ENCODE data around the gene RIMBP2. TPM values are rescaled to one million over a fixed set of nuclear protein-coding genes. Genes with fewer than 3 reads are reported as not detected.

RIMBP2 gene
- polyA plus RNA-seq, 1 donor (not counting 4 experiments of a cell fraction or from before 2014, with no cell fraction given), result 0.16 TPM

DNA sequence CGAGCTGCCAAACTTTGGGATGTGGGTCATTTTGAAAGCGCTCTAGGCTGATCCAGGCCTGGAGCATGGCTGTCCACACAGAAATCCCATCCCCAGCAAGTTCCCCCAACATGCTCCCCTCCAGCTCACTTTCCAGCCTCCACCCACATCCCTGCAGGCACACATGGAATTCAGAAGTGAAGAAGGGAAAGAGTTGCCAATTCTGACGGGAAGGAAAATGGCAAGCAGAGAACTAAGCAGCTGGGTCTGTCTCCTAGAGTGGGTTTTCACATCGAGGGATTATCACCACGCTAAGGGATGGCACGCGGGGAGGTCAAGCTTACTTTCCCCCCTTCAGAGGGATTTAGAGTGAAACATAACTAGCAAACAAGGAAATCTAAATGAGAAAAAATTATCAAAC is 142.3 kb downstream of the RIMBP2 start:
- DNase-seq (ENCODE audit: low read depth, low spot score) (no peak), FAIRE-seq (no peak)
- H3K36me3 ChIP-seq (ENCODE audit: control insufficient read depth in 2 of 2, extremely low read depth in 1 of 2, insufficient read depth in 2 of 2, low read length in 2 of 2), result no peaks in the 10 kb centered on the region
- H3K9me3 ChIP-seq (ENCODE audit: control insufficient read depth, low read depth, low read length), result peaks cover 8% of the 10 kb centered on the region
- no peak overlapping the region for H3K4me2 ChIP-seq (ENCODE audit: control insufficient read depth, extremely low read depth, insufficient read depth, low read depth, low read length)
- no peaks in the 10 kb centered on the region for H3K4me1 ChIP-seq (ENCODE audit: control insufficient read depth, extremely low read depth, insufficient read depth, low read length)
- no peak overlapping the region for H3K4me3 ChIP-seq (ENCODE audit: control insufficient read depth in 2 of 3, extremely low read depth in 1 of 3, insufficient read depth in 2 of 3, low read depth in 1 of 3, low read length in 3 of 3)
- no peak for TF ChIP-seq EZH2 (IDR thresholded peaks at IDR 0.05; ENCODE audit: low read length)
- TF ChIP-seq, protein P1, sequence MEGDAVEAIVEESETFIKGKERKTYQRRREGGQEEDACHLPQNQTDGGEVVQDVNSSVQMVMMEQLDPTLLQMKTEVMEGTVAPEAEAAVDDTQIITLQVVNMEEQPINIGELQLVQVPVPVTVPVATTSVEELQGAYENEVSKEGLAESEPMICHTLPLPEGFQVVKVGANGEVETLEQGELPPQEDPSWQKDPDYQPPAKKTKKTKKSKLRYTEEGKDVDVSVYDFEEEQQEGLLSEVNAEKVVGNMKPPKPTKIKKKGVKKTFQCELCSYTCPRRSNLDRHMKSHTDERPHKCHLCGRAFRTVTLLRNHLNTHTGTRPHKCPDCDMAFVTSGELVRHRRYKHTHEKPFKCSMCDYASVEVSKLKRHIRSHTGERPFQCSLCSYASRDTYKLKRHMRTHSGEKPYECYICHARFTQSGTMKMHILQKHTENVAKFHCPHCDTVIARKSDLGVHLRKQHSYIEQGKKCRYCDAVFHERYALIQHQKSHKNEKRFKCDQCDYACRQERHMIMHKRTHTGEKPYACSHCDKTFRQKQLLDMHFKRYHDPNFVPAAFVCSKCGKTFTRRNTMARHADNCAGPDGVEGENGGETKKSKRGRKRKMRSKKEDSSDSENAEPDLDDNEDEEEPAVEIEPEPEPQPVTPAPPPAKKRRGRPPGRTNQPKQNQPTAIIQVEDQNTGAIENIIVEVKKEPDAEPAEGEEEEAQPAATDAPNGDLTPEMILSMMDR (optimal IDR thresholded peaks at IDR 0.05 in 1 of 3, IDR thresholded peaks at IDR 0.05 in 1 of 3, conservative IDR thresholded peaks at IDR 0.05 in 1 of 3; ENCODE audit: extremely low read depth in 1 of 3, insufficient read depth in 2 of 3, low read length in 3 of 3), result no peak
- H3K9me1 ChIP-seq (ENCODE audit: control insufficient read depth, extremely low read depth, insufficient read depth, low read length), result no peaks in the 10 kb centered on the region
- H3K27me3 ChIP-seq (ENCODE audit: control insufficient read depth, extremely low read depth, insufficient read depth, low read length), result no peaks in the 10 kb centered on the region
- H2AFZ ChIP-seq (ENCODE audit: control insufficient read depth, low read length), result no peak overlapping the region
- dilution Hi-C loops (cut with MboI; ENCODE audit: extremely low pct_ligation_motif_present, low sequenced_read_pairs), result no loop called here
- H3K79me2 ChIP-seq (ENCODE audit: control insufficient read depth, insufficient read depth, low read length), result no peaks in the 10 kb centered on the region
- no peak overlapping the region for H3K9ac ChIP-seq (ENCODE audit: control insufficient read depth, extremely low read depth, insufficient read depth, low read length)
- H4K20me1 ChIP-seq (ENCODE audit: control insufficient read depth, extremely low read depth, insufficient read depth, low read length), result no peaks in the 10 kb centered on the region
- no peak overlapping the region for H3K27ac ChIP-seq (ENCODE audit: control insufficient read depth, insufficient read depth, low read length)

DNA sequence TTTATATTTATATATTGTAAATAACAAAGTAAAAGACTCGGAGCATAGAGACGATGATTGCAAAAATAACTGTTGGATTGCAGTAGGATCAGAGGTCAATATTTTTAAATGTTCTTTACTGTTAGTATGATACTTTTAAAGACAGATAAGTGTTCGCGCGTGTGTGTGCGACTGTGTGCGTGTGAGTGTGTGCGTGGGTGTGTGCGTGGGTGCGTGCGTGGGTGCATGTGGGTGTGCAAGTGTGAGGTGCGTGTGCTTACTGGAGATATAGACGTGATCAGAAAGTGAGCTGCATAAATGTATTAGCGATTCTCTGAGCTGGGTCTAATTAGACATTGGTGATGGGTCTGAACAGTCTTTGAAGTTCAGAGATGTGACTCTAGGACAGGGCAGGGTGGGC is 142.9 kb downstream of the RIMBP2 start:
- Histone ChIP-seq H3K9ac (ENCODE audit: control insufficient read depth, extremely low read depth, insufficient read depth, low read length) (no peak overlapping the region), H3K27ac (ENCODE audit: control insufficient read depth, insufficient read depth, low read length) (no peak overlapping the region), H3K36me3 (ENCODE audit: control insufficient read depth in 2 of 2, extremely low read depth in 1 of 2, insufficient read depth in 2 of 2, low read length in 2 of 2) (no peaks in the 10 kb centered on the region), H2AFZ (ENCODE audit: control insufficient read depth, low read length) (no peak overlapping the region), H3K4me1 (ENCODE audit: control insufficient read depth, extremely low read depth, insufficient read depth, low read length) (no peaks in the 10 kb centered on the region), H3K4me3 (ENCODE audit: control insufficient read depth in 2 of 3, extremely low read depth in 1 of 3, insufficient read depth in 2 of 3, low read depth in 1 of 3, low read length in 3 of 3) (no peak overlapping the region), H3K27me3 (ENCODE audit: control insufficient read depth, extremely low read depth, insufficient read depth, low read length) (no peaks in the 10 kb centered on the region), H3K4me2 (ENCODE audit: control insufficient read depth, extremely low read depth, insufficient read depth, low read depth, low read length) (no peak overlapping the region), H4K20me1 (ENCODE audit: control insufficient read depth, extremely low read depth, insufficient read depth, low read length) (no peaks in the 10 kb centered on the region), H3K79me2 (ENCODE audit: control insufficient read depth, insufficient read depth, low read length) (no peaks in the 10 kb centered on the region), H3K9me1 (ENCODE audit: control insufficient read depth, extremely low read depth, insufficient read depth, low read length) (no peaks in the 10 kb centered on the region), H3K9me3 (ENCODE audit: control insufficient read depth, low read depth, low read length) (peaks cover 7% of the 10 kb centered on the region)
- FAIRE-seq (no peak), DNase-seq (ENCODE audit: low read depth, low spot score) (no peak)
- TF ChIP-seq, protein P1 (optimal IDR thresholded peaks at IDR 0.05 in 1 of 3, IDR thresholded peaks at IDR 0.05 in 1 of 3, conservative IDR thresholded peaks at IDR 0.05 in 1 of 3; ENCODE audit: extremely low read depth in 1 of 3, insufficient read depth in 2 of 3, low read length in 3 of 3), result no peak
- no peak for TF ChIP-seq EZH2 (IDR thresholded peaks at IDR 0.05; ENCODE audit: low read length)
- dilution Hi-C loops (cut with MboI; ENCODE audit: extremely low pct_ligation_motif_present, low sequenced_read_pairs), result no loop called here
